Suppressor macrophage (primary cell): ENCODE data around the gene MARCHF3.
A peak's percentile ranks its signal among the peaks of the same experiment; 100 is the strongest.
"Not testable (repeated sequence)": the region's sequence is repeated elsewhere in the genome, so short reads cannot be mapped to it uniquely, and the experiment has no call there.

Experiments
- DNase-seq, 4 experiments: peaks; one replicate each; pipeline ENCODE4 v3.0.0-alpha.2; 2020 to 2022
- total RNA-seq, 17 experiments: gene quantifications; one replicate each; lab custom pipeline; 2026; ENCODE audit warnings: mixed read lengths in 6 of 17, inconsistent platforms in 3 of 17; lab: John Stamatoyannopoulos, UW

Gene MARCHF3
- 2.9 to 12.0 (median 8.1) reads per million in 17 experiments for total RNA-seq

GRCh38 chr5:127030259-127031146 is at the start of gene MARCHF3:
Gene MARCHF3, minus strand, starts transcription at chr5:127030558. Its CDS starts 112,387 bp downstream, at chr5:126918171.
- DNase-seq, result peak; percentile 98 to 99 (median 98)

- DNase-seq, result peak; percentile 71 to 88 (median 86)
Observed at GRCh38 chr5:127079994-127080491, 49.7 kb upstream of the MARCHF3 start.

- no peak for DNase-seq
Observed at GRCh38 chr5:127077366-127077765, 47.0 kb upstream of the MARCHF3 start.

GRCh38 chr5:127076315-127077129 is 46.2 kb upstream of the MARCHF3 start:
- DNase-seq, result no peak

- DNase-seq, result no peak
Observed at GRCh38 chr5:127074466-127074865, 44.1 kb upstream of the MARCHF3 start.

GRCh38 chr5:127072861-127073846 is 42.8 kb upstream of the MARCHF3 start, which contains the start of gene C5orf63:
Gene C5orf63, minus strand, starts transcription at chr5:127073502. Its CDS starts 14,507 bp downstream, at chr5:127058995.
- peak; percentile 32 to 66 (median 41) for DNase-seq

GRCh38 chr5:127070243-127070642 is 39.9 kb upstream of the MARCHF3 start:
- DNase-seq, result no peak

GRCh38 chr5:127068493-127069214 is 38.3 kb upstream of the MARCHF3 start:
- no peak for DNase-seq

GRCh38 chr5:127066721-127067120 is 36.4 kb upstream of the MARCHF3 start:
- DNase-seq, result no peak

- DNase-seq, result no peak
Observed at GRCh38 chr5:127064253-127064840, 34.0 kb upstream of the MARCHF3 start.

- no peak for DNase-seq
Observed at GRCh38 chr5:127063257-127063913, 33.0 kb upstream of the MARCHF3 start.

- no peak for DNase-seq
Observed at GRCh38 chr5:127061956-127062355, 31.6 kb upstream of the MARCHF3 start.

GRCh38 chr5:127061537-127061936 is 31.2 kb upstream of the MARCHF3 start:
- DNase-seq, result no peak

GRCh38 chr5:127060470-127060985 is 30.2 kb upstream of the MARCHF3 start:
- peak in 1 of 4 experiments; percentile 7 for DNase-seq

- DNase-seq, result peak in 1 of 4 experiments; percentile 19
Observed at GRCh38 chr5:127056896-127057295, 26.5 kb upstream of the MARCHF3 start.

- DNase-seq, result peak in 3 of 4 experiments; percentile 17 to 33 (median 24)
Observed at GRCh38 chr5:127055880-127056653, 25.7 kb upstream of the MARCHF3 start.

GRCh38 chr5:127053551-127053950 is 23.2 kb upstream of the MARCHF3 start:
- DNase-seq, result not testable (repeated sequence)

GRCh38 chr5:127053049-127053448 is 22.7 kb upstream of the MARCHF3 start:
- no peak for DNase-seq

GRCh38 chr5:127051591-127051990 is 21.2 kb upstream of the MARCHF3 start:
- no peak for DNase-seq
